GM19035 (cell line): ENCODE results near the gene MINK1.
A peak's percentile ranks its signal among the peaks of the same experiment; 100 is the strongest.

Experiments used
- ATAC-seq: cut with Tn5 transposase; IDR thresholded peaks from one replicate; pipeline ENCODE4 v1.9.1; 2021; ENCODE audit not compliant: unreplicated experiment

MINK1 gene

GRCh38 chr17:4833178-4833940 lies at the start of gene MINK1:
Gene MINK1, plus strand, starts transcription at chr17:4833340. Its CDS starts 244 bp downstream, at chr17:4833584.
- ATAC-seq: peak; percentile 91

GRCh38 chr17:4785311-4786105 lies 47.6 kb upstream of the MINK1 start:
- no peak for ATAC-seq

- ATAC-seq: no peak
Observed at GRCh38 chr17:4786106-4786511, 47.0 kb upstream of the MINK1 start, which contains the start of gene VMO1. Gene VMO1, minus strand, starts transcription at chr17:4786364. Its CDS starts 12 bp downstream, at chr17:4786352.

- no peak for ATAC-seq
Observed at GRCh38 chr17:4786516-4786915, 46.6 kb upstream of the MINK1 start.

- no peak for ATAC-seq
Observed at GRCh38 chr17:4788159-4788806, 44.9 kb upstream of the MINK1 start.

GRCh38 chr17:4788807-4789700 lies 44.1 kb upstream of the MINK1 start, which contains the start of gene GLTPD2:
Gene GLTPD2, plus strand, starts transcription at chr17:4788964. Its CDS starts 48 bp downstream, at chr17:4789012.
- ATAC-seq: no peak

- ATAC-seq: no peak
Observed at GRCh38 chr17:4789701-4789950, 43.5 kb upstream of the MINK1 start.

- ATAC-seq: peak; percentile 79
Observed at GRCh38 chr17:4789951-4790704, 43.0 kb upstream of the MINK1 start.

- no peak for ATAC-seq
Observed at GRCh38 chr17:4790705-4791088, 42.4 kb upstream of the MINK1 start.

- no peak for ATAC-seq
Observed at GRCh38 chr17:4795168-4795567, 38.0 kb upstream of the MINK1 start.

- no peak for ATAC-seq
Observed at GRCh38 chr17:4796552-4796920, 36.6 kb upstream of the MINK1 start.

- no peak for ATAC-seq
Observed at GRCh38 chr17:4800462-4801196, 32.5 kb upstream of the MINK1 start.

GRCh38 chr17:4802228-4802627 lies 30.9 kb upstream of the MINK1 start, which contains the start of gene C17orf114:
Gene C17orf114, minus strand, starts transcription at chr17:4802328.
- ATAC-seq: no peak

GRCh38 chr17:4806456-4806776 lies 26.7 kb upstream of the MINK1 start:
- ATAC-seq: no peak

GRCh38 chr17:4806777-4807604 lies 26.1 kb upstream of the MINK1 start, which contains the start of gene PLD2:
Gene PLD2, plus strand, starts transcription at chr17:4807152. Its CDS starts 621 bp downstream, at chr17:4807773.
- peak; percentile 92 for ATAC-seq

GRCh38 chr17:4807605-4808377 lies 25.3 kb upstream of the MINK1 start:
- ATAC-seq: no peak

GRCh38 chr17:4808378-4808767 lies 24.8 kb upstream of the MINK1 start:
- ATAC-seq: no peak
